NCI-H2171 treated with DMSO at 0.1 percent for 48 hours (cell line): Measurements from ENCODE around the gene PEX11G.
"Not testable (repeated sequence)": the region's sequence is repeated elsewhere in the genome, so short reads cannot be mapped to it uniquely, and the experiment has no call there.

Experiments
- DNase-seq: peaks from one replicate; lab custom pipeline; 2025; lab: John Stamatoyannopoulos, UW

Gene PEX11G

DNA sequence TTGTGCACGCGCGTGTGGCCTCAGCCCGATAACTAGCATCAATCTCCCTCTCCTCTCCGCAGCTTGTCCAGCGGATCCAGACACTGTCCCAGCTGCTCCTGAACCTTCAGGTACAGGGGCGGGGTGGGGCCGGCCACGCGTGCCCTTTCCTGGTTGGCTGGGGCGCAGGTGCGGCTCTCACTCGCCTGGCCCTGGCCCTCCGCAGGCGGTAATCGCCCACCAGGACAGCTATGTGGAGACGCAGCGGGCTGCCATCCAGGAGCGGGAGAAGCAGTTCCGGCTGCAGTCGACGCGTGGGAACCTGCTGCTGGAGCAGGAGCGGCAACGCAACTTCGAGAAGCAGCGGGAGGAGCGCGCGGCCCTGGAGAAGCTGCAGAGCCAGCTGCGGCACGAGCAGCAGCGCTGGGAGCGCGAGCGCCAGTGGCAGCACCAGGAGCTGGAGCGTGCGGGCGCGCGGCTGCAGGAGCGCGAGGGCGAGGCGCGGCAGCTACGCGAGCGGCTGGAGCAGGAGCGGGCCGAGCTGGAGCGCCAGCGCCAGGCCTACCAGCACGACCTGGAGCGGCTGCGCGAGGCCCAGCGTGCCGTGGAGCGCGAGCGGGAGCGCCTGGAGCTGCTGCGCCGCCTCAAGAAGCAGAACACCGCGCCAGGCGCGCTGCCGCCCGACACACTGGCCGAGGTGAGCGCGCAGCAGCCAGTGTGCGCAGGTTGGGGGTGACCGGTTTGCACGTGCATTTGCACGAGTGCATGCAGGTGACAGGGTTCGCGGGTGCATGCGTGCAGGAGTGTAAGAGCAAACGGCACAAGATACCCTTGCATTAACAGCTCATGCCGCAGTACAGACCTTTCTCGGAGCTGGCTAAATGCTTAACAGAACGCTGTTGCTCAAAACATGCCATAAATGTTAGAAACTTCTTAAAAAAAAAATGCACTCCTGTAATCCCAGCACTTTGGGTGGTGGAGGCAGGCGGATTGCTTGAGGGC, 21.5 kb downstream of the PEX11G start:
- DNase-seq = no peak

GRCh38 chr19:7463575-7463974, 25.3 kb downstream of the PEX11G start:
- DNase-seq = no peak

- DNase-seq = no peak
Measured at GRCh38 chr19:7461841-7462629, 26.8 kb downstream of the PEX11G start.

DNA sequence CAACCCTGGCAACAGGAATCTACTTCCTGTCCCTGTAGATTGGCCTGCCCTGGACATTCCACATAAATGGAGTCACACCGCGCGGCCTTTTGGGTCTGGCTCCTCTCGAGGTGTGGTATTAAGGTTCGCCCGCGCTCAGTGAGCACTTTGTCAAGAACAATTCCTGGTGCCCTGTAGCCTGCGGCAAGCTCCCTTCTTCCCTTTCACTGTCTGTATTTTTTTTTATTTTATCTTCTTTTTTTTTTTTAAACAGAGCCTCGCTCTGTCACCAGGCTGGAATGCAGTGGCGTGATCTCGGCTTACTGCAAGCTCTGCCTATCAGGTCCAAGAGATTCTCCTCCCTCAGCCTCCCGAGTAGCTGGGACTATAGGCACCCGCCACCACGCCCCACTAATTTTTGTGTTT, 28.3 kb downstream of the PEX11G start:
- no peak for DNase-seq

GRCh38 chr19:7459773-7460172, 29.1 kb downstream of the PEX11G start:
- DNase-seq = no peak

DNA sequence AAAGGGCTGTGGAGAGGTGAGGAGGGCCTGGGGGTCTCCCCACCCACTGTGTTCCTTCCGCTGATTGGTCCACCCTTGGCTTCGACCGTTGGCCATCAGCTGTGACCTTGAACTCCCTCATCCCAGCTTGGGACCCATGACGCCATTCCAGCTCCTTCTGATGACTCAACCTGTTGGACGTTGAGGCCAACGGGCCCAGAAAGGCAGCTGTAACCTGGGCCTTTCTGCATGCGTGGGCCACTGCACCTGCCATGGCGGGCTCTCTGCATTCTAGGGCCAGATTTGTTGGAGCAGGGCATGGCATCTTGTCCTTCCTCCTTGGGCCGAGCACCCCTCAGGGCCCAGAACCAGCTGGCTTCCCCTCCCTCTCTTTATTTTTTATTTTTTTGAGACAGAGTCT, 30.2 kb downstream of the PEX11G start:
- no peak for DNase-seq

- DNase-seq = no peak
Measured at GRCh38 chr19:7456964-7457541, 31.8 kb downstream of the PEX11G start.

DNA sequence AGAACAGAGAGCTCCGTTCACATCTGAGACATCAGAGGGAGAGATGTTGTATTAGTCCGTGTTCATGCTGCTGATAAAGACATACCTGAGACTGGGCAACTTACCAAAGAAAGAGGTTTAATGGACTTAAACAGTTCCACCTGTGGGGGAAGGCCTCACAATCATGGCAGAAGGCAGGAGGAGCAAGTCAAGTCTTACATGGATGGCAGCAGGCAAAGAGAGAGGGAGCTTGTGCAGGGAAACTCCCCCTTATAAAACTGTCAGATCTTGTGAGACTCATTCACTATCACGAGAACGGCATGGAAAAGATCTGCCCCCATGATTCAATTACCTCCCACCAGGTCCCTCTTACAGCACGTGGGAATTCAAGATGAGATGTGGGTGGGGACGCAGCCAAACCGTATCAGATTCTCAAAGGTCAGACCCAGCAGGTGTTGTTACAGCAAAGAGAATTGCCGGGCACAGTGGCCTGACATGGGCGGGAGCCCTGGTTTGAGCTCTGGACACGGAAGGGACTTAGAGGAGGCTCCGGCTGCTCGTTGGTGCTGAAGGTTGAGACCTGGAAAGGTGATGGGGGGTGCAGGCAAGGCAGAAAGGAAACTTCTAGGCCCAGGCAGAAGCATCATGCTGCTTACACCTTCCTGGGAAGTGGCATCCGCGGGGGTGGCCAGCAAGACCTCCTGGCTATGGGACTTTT, 33.1 kb downstream of the PEX11G start:
- DNase-seq = no peak

DNA sequence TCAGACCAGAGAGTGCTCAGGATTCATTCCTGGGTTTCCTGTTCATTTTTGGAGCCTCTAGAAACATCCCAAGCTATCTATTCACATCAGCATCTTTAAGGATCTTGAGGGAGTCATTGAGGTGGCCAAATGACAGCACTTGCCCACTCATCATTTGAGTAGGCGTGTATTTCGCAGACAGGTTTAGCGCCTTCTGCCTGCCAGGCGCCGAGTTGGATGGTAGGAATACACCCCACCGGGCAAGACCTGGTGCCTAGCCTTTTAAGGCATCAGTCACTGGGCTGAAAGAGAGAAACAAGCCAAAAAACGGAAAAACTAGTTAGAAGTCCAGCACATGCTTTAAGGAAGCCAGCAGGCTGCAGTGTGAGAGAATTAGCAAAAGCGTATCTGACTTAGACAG, 33.8 kb downstream of the PEX11G start:
- no peak for DNase-seq

DNA sequence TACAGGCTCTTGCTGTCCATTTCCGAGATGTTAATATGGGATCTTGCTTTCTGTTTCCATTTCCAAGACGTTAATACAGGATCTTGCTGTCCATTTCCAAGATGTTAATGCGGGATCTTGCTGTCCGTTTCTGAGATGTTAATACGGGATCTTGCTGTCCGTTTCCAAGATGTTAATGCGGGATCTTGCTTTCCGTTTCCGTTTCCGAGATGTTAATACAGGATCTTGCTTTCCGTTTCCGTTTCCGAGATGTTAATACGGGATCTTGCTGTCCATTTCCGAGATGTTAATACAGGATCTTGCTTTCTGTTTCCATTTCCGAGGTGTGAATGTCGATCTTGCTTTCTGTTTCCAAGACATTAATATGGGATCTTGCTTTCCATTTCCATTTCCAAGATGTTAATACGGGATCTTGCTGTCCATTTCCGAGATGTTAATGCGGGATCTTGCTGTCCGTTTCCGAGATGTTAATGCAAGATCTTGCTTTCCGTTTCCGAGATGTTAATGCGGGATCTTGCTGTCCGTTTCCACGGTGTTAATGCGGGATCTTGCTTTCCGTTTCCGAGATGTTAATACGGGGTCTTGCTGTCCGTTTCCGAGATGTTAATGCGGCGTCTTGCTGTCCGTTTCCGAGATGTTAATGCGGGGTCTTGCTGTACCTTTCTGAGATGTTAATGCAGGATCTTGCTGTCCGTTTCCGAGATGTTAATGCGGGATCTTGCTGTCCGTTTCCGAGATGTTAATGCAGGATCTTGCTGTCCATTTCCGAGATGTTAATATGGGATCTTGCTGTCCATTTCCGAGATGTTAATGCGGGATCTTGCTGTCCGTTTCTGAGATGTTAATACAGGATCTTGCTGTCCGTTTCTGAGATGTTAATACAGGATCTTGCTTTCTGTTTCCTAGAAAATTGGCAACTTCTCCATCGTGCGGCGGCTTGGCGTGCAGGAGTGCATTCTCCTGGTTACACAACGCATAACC, 38.3 kb downstream of the PEX11G start:
- DNase-seq = no peak

GRCh38 chr19:7449391-7450070, 39.3 kb downstream of the PEX11G start:
- not testable (repeated sequence) for DNase-seq

DNA sequence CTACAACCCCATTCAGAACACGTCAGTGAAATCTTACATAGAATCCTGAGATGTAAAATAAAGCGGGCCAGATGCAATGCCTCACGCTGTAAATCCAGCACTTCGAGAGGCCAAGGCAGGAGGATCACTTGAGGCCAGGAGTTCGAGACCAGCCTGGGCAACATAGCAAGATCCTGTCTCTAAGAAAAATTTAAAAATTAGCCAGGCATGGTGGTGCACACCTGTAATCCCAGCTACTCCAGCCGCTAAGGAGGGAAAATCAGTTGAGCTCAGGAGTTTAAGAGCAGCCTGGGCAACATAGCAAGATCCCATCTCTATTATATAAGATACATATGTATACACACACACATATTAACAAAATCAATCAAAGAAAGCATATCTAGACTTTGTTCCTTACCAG, 41.2 kb downstream of the PEX11G start:
- DNase-seq = no peak

- no peak for DNase-seq
Measured at GRCh38 chr19:7445104-7445503, 43.7 kb downstream of the PEX11G start.

DNA sequence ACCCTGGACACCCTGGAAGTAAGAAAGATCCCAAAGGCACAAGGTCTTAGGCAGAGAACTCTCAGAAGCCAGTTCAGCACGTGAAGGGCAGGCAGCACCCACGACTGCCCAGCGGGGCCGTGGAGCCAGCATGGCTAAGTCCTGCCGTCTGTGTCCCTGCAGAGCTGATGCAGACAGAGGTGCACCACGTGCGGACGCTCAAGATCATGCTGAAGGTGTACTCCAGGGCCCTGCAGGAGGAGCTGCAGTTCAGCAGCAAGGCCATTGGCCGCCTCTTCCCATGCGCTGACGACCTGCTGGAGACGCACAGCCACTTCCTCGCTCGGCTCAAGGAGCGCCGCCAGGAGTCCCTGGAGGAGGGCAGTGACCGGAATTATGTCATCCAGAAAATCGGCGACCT, 44.8 kb downstream of the PEX11G start:
- no peak for DNase-seq

DNA sequence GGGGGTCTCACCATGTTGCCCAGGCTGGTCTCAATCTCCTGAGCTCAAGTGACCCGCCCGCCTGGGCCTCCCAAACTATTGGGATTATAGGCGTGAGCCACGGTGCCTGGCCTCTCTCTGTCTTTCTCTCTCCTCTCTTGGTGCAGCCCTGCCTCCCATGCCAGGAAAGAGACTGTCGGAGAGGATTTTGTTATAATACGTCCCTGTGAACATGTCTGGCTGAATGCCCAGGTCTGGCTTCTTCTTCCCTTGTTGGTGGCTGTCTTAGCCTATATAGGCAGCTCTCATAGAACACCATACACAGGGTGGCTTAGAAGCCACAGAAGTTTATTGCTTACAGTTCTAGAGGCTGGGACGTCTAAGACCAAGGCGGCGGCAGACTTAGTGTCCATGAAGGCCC, 46.4 kb downstream of the PEX11G start:
- peak; percentile 76 for DNase-seq

DNA sequence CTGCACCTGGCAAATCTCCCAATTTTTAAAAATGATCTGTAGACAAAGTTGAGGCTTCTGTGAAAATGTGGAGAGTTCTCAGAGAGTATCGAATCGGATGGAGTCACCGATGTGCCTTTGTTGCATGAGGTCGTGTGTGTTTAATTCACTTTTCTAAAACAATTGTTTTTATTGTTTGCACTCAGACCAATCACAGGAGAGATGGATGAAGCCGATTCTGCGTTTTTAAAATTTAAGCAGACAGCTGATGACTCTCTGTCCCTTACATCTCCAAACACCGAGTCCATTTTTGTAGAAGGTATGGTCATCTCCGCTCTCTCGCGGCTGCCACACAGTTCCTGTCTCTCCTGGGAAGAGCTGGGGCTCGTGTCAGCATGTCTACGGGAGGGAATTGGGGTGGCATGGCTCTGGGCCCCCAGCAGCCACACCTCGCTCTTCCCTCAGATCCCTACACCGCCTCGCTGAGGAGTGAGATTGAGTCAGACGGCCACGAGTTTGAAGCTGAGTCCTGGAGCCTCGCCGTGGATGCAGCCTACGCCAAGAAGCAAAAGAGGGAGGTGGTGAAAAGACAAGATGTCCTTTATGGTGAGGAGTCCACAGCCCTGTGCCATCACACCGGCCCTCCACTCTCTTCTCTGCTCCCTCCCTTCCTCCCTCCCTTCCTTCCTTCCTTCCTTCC, 47.2 kb downstream of the PEX11G start:
- DNase-seq = no peak

DNA sequence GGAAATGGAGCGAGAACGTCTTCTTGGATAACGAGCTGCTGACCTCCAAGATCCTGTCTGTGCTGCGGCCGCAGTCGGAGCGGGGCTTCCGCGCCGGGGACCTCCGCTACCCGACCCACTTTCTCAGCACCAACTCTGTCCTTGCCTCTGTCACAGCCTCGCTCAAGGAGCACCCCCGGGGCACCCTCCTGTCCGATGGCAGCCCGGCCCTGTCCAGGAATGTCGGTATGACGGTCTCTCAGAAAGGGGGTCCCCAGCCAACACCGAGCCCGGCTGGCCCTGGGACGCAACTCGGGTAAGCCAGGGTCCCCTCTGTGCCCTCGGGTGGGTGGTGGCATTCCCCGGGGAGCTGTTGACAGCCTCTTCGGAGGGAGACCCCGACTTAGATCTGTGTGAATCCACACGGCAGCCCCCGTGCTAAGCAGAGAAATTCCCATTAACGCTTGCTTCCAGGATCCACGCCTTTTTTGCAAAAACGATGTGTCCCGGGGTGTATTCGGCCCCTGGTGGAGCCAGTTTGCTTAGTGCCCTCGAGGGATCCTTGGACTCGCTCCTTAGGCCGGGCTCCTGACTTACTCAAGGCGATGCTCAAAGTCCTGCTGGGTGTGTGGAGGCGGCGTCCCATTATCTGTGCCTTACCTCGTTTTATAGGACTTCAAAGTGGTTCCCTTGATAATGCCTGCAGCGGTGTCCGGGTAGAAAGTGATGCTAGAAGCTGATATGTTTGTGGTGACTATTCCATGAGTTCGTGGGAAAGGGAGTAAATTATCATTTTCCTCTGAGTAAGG, 48.5 kb downstream of the PEX11G start:
- no peak for DNase-seq

DNA sequence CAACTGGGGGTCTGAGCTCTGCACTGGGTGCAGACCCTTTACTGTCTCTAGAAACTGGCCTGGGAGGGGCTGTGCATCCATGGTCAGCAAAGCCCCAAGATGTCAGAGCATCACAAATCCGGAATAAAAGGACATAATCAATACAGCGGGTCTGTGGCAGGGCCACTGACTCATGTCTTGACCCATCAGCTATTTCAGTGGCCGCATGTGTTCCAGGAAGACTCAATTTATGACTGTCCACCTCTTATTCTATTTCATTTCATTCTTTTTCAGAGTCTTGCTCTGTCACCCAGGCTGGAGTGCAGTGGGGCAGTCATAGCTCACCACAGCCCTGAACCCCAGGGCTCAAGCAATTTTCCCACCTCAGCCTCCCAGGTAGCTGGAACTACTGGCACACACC, 53.2 kb downstream of the PEX11G start:
- DNase-seq = no peak

GRCh38 chr19:7434391-7434790, 54.4 kb downstream of the PEX11G start:
- DNase-seq = peak; percentile 76
